Upper lobe of right lung (tissue), 1 donor: ENCODE results near the gene RAB31. TPM values are rescaled to one million over a fixed set of nuclear protein-coding genes. Genes with fewer than 3 reads are reported as not detected.

ENCODE experiments used
- ATAC-seq: fragments of 200-7000 bp; cut with Tn5 transposase; one replicate; pipeline ENCODE4 v1.9.1; 2020; ENCODE audit warnings: mild to moderate bottlenecking, moderate library complexity
- DNase-seq: peaks from one replicate; pipeline ENCODE4 v3.0.0-alpha.2; 2020
- H3K27ac ChIP-seq: fragments of 200-600 bp; one replicate; pipeline ENCODE4 v1.8.0; 2022
- H3K27me3 ChIP-seq: fragments of 200-600 bp; one replicate; pipeline ENCODE4 v1.8.0; 2022; ENCODE audit warnings: mild to moderate bottlenecking
- H3K36me3 ChIP-seq: fragments of 200-600 bp; one replicate; pipeline ENCODE4 v1.8.0; 2022
- H3K4me1 ChIP-seq: fragments of 200-600 bp; one replicate; pipeline ENCODE4 v1.8.0; 2022
- H3K4me3 ChIP-seq: fragments of 200-600 bp; one replicate; pipeline ENCODE4 v1.8.0; 2022; ENCODE audit warnings: mild to moderate bottlenecking
- H3K9me3 ChIP-seq: fragments of 200-600 bp; one replicate; pipeline ENCODE4 v1.8.0; 2022
- intact Hi-C: fragments of 100-400 bp; cut with DNase I; formaldehyde crosslinking; loops from one replicate; pipeline ENCODE4 v1.11.0; 2022
- total RNA-seq: library from RNA; stranded (reverse); fragmentation: NEBNext Ultra II Directional; extraction: Animal tissue kit (Norgen Biotek cat#: 25700); gene quantifications from one replicate; pipeline ENCODE4 v1.2.1, GENCODE V29; 2021
- TF ChIP-seq, protein P1 (sequence below): fragments of 200-600 bp; IDR thresholded peaks from one replicate; pipeline ENCODE4 v1.8.0; 2022; ENCODE audit warnings: antibody characterized with exemption
- donor health status: DM: no; HTN: yes; CAD: no; lungs with severe emphysema.

Gene RAB31
- total RNA-seq, 1 donor from 2014 or later: 137 TPM

DNA sequence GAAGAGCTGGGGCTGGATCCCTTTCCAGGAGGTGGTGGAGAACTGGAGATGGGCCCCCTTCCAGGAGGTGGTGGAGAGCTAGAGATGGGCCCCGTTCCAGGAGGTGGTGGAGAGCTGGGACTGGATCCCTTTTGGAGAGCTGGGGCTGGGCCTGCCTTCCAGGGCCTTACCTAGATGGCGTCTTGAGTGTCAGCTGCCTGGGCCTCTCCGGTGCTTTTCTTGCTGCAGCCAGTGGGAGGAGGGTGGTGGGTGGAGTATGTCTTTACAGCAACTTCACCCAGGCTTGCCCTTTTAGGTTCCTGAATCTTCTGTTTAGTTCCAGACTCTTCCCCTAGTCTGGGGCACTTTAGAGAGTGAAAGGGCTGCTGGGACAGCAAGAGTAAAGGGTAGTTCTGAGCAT lies 158.5 kb downstream of the RAB31 start:
- H3K27ac ChIP-seq: no peak overlapping the region
- DNase-seq (peak; percentile 75), ATAC-seq (peak; percentile 77)
- intact Hi-C loops: no loop called here
- H3K36me3 ChIP-seq: no peaks in the 10 kb centered on the region
- H3K4me3 ChIP-seq: no peak overlapping the region
- TF ChIP-seq, protein P1, sequence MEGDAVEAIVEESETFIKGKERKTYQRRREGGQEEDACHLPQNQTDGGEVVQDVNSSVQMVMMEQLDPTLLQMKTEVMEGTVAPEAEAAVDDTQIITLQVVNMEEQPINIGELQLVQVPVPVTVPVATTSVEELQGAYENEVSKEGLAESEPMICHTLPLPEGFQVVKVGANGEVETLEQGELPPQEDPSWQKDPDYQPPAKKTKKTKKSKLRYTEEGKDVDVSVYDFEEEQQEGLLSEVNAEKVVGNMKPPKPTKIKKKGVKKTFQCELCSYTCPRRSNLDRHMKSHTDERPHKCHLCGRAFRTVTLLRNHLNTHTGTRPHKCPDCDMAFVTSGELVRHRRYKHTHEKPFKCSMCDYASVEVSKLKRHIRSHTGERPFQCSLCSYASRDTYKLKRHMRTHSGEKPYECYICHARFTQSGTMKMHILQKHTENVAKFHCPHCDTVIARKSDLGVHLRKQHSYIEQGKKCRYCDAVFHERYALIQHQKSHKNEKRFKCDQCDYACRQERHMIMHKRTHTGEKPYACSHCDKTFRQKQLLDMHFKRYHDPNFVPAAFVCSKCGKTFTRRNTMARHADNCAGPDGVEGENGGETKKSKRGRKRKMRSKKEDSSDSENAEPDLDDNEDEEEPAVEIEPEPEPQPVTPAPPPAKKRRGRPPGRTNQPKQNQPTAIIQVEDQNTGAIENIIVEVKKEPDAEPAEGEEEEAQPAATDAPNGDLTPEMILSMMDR: no peak
- no peaks in the 10 kb centered on the region for H3K9me3 ChIP-seq
- H3K4me1 ChIP-seq: peaks cover 9% of the 10 kb centered on the region
- no peaks in the 10 kb centered on the region for H3K27me3 ChIP-seq

DNA sequence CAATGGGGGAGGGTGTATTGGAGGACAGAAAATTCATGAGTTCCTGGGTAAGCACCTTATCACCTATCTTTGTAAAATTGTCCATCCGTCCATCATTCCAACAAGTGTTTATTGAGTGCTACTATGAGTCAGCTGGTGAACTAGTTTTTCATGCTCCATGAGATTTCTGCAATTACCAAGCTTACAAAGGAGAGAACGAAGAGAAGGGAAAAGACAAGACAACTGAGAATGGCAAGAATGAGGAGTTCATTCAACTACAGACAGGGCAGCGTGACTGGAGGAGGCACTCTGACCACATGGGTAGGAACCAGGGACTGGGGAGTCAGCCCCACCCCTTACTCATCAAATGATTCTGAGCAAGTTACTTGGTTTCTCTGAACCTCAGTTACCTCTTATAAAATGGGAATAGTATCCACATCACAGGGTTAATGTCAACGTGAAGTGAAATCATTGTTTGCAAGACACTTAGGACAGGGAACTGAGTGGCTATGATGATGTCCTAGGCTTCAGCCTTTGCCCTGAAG lies 159.0 kb downstream of the RAB31 start:
- TF ChIP-seq, protein P1: no peak
- Histone ChIP-seq H3K9me3 (no peaks in the 10 kb centered on the region), H3K4me1 (peaks cover 9% of the 10 kb centered on the region), H3K27me3 (no peaks in the 10 kb centered on the region), H3K36me3 (no peaks in the 10 kb centered on the region), H3K4me3 (no peak overlapping the region), H3K27ac (no peak overlapping the region)
- intact Hi-C loops: no loop called here
- peak; percentile 59 for ATAC-seq
- no peak for DNase-seq

DNA sequence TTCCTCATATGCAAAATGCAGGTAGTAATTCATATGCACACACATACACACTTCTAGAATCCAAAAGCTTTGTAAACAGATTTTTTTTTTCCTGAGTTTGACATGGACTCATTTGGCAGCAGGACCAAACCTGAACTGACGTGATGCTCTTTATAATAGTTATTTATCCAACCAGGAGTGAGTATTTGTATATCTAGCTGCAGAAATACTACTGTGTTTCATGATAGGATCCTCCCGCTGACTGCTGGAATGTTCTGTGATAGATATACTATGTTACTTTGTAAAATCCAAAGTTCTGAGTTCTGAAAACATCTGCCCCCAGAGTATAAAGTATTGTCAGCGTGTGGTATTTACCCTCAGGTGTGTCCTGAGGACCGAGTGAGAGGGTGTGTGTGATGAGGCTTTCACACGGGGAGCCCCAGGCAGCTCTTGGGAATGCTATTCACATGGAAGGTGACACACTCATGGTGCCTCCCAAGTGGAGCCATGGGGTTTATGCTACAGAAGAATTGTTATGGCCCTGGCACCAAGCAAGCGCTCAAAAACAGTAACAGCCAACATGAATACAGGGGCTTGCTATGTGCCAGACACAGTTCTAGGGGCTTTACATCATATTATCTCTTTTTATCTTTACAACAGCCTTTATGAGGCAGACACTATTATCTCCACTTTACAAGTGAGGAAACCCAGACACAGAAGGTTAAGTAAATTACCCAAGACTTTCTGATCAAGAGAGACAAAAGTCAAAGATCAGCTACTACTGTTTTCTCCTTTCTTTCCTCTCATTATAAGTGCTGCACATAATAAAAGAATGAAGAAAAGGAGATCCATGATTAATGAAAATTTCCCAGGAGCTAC lies 161.0 kb downstream of the RAB31 start:
- H3K27me3 ChIP-seq: no peaks in the 10 kb centered on the region
- ATAC-seq: no peak
- H3K9me3 ChIP-seq: no peaks in the 10 kb centered on the region
- no peaks in the 10 kb centered on the region for H3K36me3 ChIP-seq
- no peak overlapping the region for H3K4me3 ChIP-seq
- TF ChIP-seq, protein P1: no peak
- H3K27ac ChIP-seq: no peak overlapping the region
- intact Hi-C loops: no loop called here
- H3K4me1 ChIP-seq: peaks cover 9% of the 10 kb centered on the region
- no peak for DNase-seq

DNA sequence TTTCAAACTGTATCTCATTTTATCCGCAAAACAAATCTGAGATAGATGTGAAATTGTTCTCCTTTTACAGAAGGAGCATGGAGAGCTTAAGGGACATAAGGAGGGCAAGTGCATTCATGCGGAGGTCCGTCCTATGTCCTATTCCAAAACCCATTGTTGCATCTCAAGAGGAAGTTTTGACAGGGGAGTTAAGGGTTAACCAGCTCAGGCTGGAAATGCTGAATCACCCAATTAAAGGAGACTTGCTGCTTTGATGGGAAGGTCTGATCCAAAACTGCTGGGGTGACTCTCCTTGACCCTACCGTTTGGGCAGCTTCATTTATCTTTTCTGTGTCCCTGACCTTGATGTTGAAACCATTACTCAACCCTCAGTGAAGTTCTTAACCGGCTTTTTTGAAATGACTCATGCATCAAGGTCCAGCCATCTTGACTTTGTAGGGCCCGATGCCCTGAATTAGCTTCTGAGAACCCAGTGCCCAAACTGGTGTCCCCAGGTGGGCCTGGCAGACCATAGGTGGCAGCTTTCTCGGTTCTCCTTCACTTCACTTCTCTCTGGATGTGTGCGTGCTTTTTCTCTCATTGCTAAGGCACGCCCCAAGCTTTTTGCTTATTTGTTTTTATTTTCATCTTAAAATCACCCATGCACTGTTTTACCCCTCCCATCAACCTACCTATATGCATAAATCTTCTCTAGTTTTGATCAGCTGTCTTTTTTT lies 161.8 kb downstream of the RAB31 start:
- peaks cover 9% of the 10 kb centered on the region for H3K4me1 ChIP-seq
- DNase-seq: no peak
- peak; percentile 56 for ATAC-seq
- H3K27me3 ChIP-seq: no peaks in the 10 kb centered on the region
- H3K4me3 ChIP-seq: no peak overlapping the region
- TF ChIP-seq, protein P1: no peak
- intact Hi-C loops: no loop called here
- H3K36me3 ChIP-seq: no peaks in the 10 kb centered on the region
- no peak overlapping the region for H3K27ac ChIP-seq
- no peaks in the 10 kb centered on the region for H3K9me3 ChIP-seq

DNA sequence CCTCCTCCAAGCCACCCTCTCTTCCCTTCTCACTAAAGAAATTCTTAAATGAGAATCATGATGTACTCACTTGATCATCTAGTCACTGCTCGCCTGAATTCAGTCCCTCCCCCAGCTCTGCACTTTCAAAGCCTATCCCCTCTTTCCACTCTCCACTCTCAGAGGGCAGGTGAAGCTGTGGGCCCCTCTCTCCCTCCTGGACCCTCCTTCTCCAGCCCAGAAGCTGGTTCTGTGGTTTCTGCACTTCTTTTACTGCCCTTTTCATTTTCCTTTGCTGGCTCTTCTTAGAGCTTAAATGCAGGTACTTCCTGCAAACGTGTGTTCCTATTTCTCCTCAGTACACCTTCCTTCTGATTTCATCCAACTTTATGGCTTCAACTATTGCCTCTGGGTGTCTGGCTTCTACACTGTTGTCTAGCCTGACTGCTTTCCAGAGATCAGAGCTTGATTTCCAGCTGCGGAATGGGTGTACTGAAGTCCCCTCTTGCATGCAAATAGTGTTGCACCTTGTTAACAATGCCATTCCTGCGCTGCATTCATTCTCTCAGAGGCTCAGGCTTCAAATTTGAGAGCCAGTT lies 162.4 kb downstream of the RAB31 start:
- no peaks in the 10 kb centered on the region for H3K36me3 ChIP-seq
- no peak overlapping the region for H3K27ac ChIP-seq
- H3K4me1 ChIP-seq: peaks cover 9% of the 10 kb centered on the region
- H3K27me3 ChIP-seq: no peaks in the 10 kb centered on the region
- TF ChIP-seq, protein P1: no peak
- H3K4me3 ChIP-seq: no peak overlapping the region
- no peaks in the 10 kb centered on the region for H3K9me3 ChIP-seq
- intact Hi-C loops: no loop called here
- DNase-seq: no peak
- ATAC-seq: no peak
